H9 (cell line): Measurements from ENCODE around the gene GPC1. TPM values are rescaled to one million over a fixed set of nuclear protein-coding genes. Genes with fewer than 3 reads are reported as not detected.

Experiments
- DNase-seq: peaks from one replicate; pipeline ENCODE4 v3.0.0-alpha.2; 2017
- H2AFZ ChIP-seq: one replicate; pipeline ENCODE4 v1.6.1; 2013; ENCODE audit warnings: mild to moderate bottlenecking, low read length, control low read depth, moderate library complexity
- H2AK5ac ChIP-seq: 2 replicates; pipeline ENCODE4 v1.6.1; 2013; ENCODE audit warnings: low read length, control low read depth, mixed read lengths; ENCODE audit not compliant: insufficient read length
- H2BK120ac ChIP-seq: one replicate; pipeline ENCODE4 v1.6.1; 2013; ENCODE audit warnings: low read depth, mild to moderate bottlenecking, low read length, control low read depth, inconsistent platforms; ENCODE audit not compliant: poor library complexity, severe bottlenecking
- H2BK12ac ChIP-seq: 2 replicates; pipeline ENCODE4 v1.6.1; 2013; ENCODE audit warnings: low read length, control low read depth, mixed read lengths, low read depth; ENCODE audit not compliant: insufficient read length
- H2BK15ac ChIP-seq: 2 replicates; pipeline ENCODE4 v1.6.1; 2013; ENCODE audit warnings: low read depth, low read length, control low read depth
- H2BK20ac ChIP-seq: one replicate; pipeline ENCODE4 v1.6.1; 2013; ENCODE audit warnings: low read depth, mild to moderate bottlenecking, low read length, control low read depth, inconsistent platforms; ENCODE audit not compliant: poor library complexity, severe bottlenecking
- H2BK5ac ChIP-seq: 2 replicates; pipeline ENCODE4 v1.6.1; 2013; ENCODE audit warnings: low read length, control low read depth, mixed read lengths; ENCODE audit not compliant: insufficient read length
- H3K14ac ChIP-seq: 2 replicates; pipeline ENCODE4 v1.6.1; 2013; ENCODE audit warnings: low read length, control low read depth; ENCODE audit not compliant: insufficient read depth
- H3K18ac ChIP-seq: 2 replicates; pipeline ENCODE4 v1.6.1; 2013; ENCODE audit warnings: low read depth, mild to moderate bottlenecking, mixed read lengths, low read length, control low read depth; ENCODE audit not compliant: insufficient read length
- H3K23ac ChIP-seq: 2 replicates; pipeline ENCODE4 v1.6.1; 2013; ENCODE audit warnings: low read length, control low read depth, mixed read lengths, low read depth; ENCODE audit not compliant: insufficient read length
- H3K23me2 ChIP-seq: 2 replicates; pipeline ENCODE4 v1.6.1; 2013; ENCODE audit warnings: low read depth, mild to moderate bottlenecking, mixed read lengths, low read length, control low read depth; ENCODE audit not compliant: insufficient read length, poor library complexity, severe bottlenecking
- H3K27ac ChIP-seq: 2 replicates; pipeline ENCODE4 v1.5.1; 2013; ENCODE audit warnings: low read length, control low read depth, mixed read lengths, low read depth; ENCODE audit not compliant: insufficient read length
- H3K27me3 ChIP-seq: 2 replicates; pipeline ENCODE4 v1.6.1; 2013; ENCODE audit warnings: low read length, control low read depth, inconsistent platforms; ENCODE audit not compliant: insufficient read depth
- H3K4ac ChIP-seq: 2 replicates; pipeline ENCODE4 v1.6.1; 2013; ENCODE audit warnings: low read depth, mild to moderate bottlenecking, control low read depth, inconsistent platforms, low read length, moderate library complexity
- H3K4me1 ChIP-seq: 2 replicates; pipeline ENCODE4 v1.6.1; 2013; ENCODE audit warnings: low read length, control low read depth, inconsistent platforms; ENCODE audit not compliant: insufficient read depth
- H3K4me2 ChIP-seq: 2 replicates; pipeline ENCODE4 v1.6.1; 2013; ENCODE audit warnings: low read length, control low read depth, mixed read lengths; ENCODE audit not compliant: insufficient read length, insufficient read depth
- H3K56ac ChIP-seq: 2 replicates; pipeline ENCODE4 v1.6.1; 2013; ENCODE audit warnings: low read depth, mild to moderate bottlenecking, mixed read lengths, low read length, control low read depth; ENCODE audit not compliant: insufficient read length
- H3K79me1 ChIP-seq: 2 replicates; pipeline ENCODE4 v1.6.1; 2013; ENCODE audit warnings: low read depth, mild to moderate bottlenecking, moderate library complexity, low read length, control low read depth, inconsistent platforms; ENCODE audit not compliant: insufficient read depth, poor library complexity, severe bottlenecking
- H3K79me2 ChIP-seq: 2 replicates; pipeline ENCODE4 v1.6.1; 2013; ENCODE audit warnings: low read length, control low read depth, inconsistent platforms; ENCODE audit not compliant: insufficient read depth
- H3K9ac ChIP-seq: 2 replicates; pipeline ENCODE4 v1.6.1; 2013; ENCODE audit warnings: low read length, control low read depth, mixed read lengths; ENCODE audit not compliant: insufficient read length; ENCODE audit errors: extremely low read depth
- H3K9me3 ChIP-seq: one replicate; pipeline ENCODE4 v1.6.1; 2013; ENCODE audit warnings: low read depth, low read length, inconsistent platforms; ENCODE audit not compliant: control insufficient read depth
- H3T11ph ChIP-seq: one replicate; pipeline ENCODE4 v1.6.1; 2013; ENCODE audit warnings: mild to moderate bottlenecking, low read length, control low read depth, inconsistent platforms
- H4K20me1 ChIP-seq: one replicate; pipeline ENCODE4 v1.6.1; 2013; ENCODE audit not compliant: control insufficient read depth, insufficient read length, insufficient read depth
- H4K5ac ChIP-seq: 2 replicates; pipeline ENCODE4 v1.6.1; 2013; ENCODE audit warnings: low read depth, mild to moderate bottlenecking, mixed read lengths, low read length, control low read depth; ENCODE audit not compliant: insufficient read length
- H4K8ac ChIP-seq: replicated peaks from 2 replicates; pipeline ENCODE4 v1.6.1; 2013; ENCODE audit warnings: low read length, control low read depth, mixed read lengths, low read depth; ENCODE audit not compliant: insufficient read length
- H4K91ac ChIP-seq: 2 replicates; pipeline ENCODE4 v1.6.1; 2013; ENCODE audit warnings: low read depth, mild to moderate bottlenecking, moderate library complexity, mixed read lengths, low read length, control low read depth; ENCODE audit not compliant: insufficient read length
- H3K27ac Mint-ChIP-seq, 3 experiments: 2 replicates in 2 of 3; 3 replicates in 1 of 3; pipeline ENCODE4 v1.8.0; 2020 to 2021; ENCODE audit warnings: mixed read lengths in 3 of 3, mild to moderate bottlenecking in 1 of 3, moderate library complexity in 1 of 3
- H3K27me3 Mint-ChIP-seq: 2 replicates; pipeline ENCODE4 v1.8.0; 2021; ENCODE audit warnings: low read depth, mild to moderate bottlenecking, moderate library complexity, mixed read lengths
- H3K36me3 Mint-ChIP-seq, 3 experiments: 2 replicates in 2 of 3; 3 replicates in 1 of 3; pipeline ENCODE4 v1.8.0; 2020 to 2021; ENCODE audit warnings: low read depth in 3 of 3, mixed read lengths in 3 of 3; ENCODE audit not compliant: insufficient read depth in 1 of 3
- H3K4me1 Mint-ChIP-seq, 2 experiments: 2 replicates each; pipeline ENCODE4 v1.8.0; 2020; ENCODE audit warnings: mixed read lengths in 2 of 2
- H3K4me3 Mint-ChIP-seq, 2 experiments: 2 replicates in 1 of 2; 3 replicates in 1 of 2; pipeline ENCODE4 v1.8.0; 2020 to 2021; ENCODE audit warnings: mild to moderate bottlenecking in 2 of 2, mixed read lengths in 2 of 2, moderate library complexity in 1 of 2
- H3K9me3 Mint-ChIP-seq, 2 experiments: 2 replicates in 1 of 2; 3 replicates in 1 of 2; pipeline ENCODE4 v1.8.0; 2020; ENCODE audit warnings: mild to moderate bottlenecking in 2 of 2, mixed read lengths in 2 of 2, moderate library complexity in 1 of 2
- CTCF ChIP-seq: fragments of 200-600 bp; sonication (generic); conservative IDR thresholded peaks from 3 replicates; pipeline ENCODE4 v1.8.0; 2021; ENCODE audit warnings: antibody characterized with exemption, mild to moderate bottlenecking
- WGBS: extraction: QIAGEN DNeasy Blood & Tissue Kit; methylation state at CpG from one replicate; pipeline ENCODE4 v1.1.7; 2013; ENCODE audit warnings: missing lambda C conversion rate, low lambda C conversion rate, mixed read lengths; ENCODE audit not compliant: insufficient read length; ENCODE audit errors: extremely low coverage; 5-methylcytosine and 5-hydroxymethylcytosine counted together
- total RNA-seq: library from RNA; stranded (reverse); gene quantifications from 2 replicates; pipeline ENCODE4 v1.2.1, GENCODE V29; 2021

Gene GPC1
- total RNA-seq, 1 experiment from 2014 or later: 39.4 TPM

- DNase-seq: peak; percentile 26
- Mint-ChIP-seq H3K4me3 (peak overlapping the region; percentile 38 to 87; a peak in 2 of 5 replicates), H3K9me3 (peaks cover 0 to 4% of the 10 kb centered on the region in 2 experiments; a peak in 1 of 5 replicates)
Observed at GRCh38 chr2:240432820-240433801, 2.4 kb upstream of the GPC1 start.

More at GRCh38 chr2:240432820-240433801, 2.4 kb upstream of the GPC1 start:
- Histone ChIP-seq H2BK20ac (no peak overlapping the region), H3K79me2 (no peaks in the 10 kb centered on the region; the same call in 1 of the 2 replicates), H4K5ac (no peak overlapping the region), H2AK5ac (no peak overlapping the region), H4K20me1 (no peaks in the 10 kb centered on the region), H3K9me3 (no peaks in the 10 kb centered on the region), H3K4me1 (no peaks in the 10 kb centered on the region; the same call in 1 of the 2 replicates), H3K23ac (no peak overlapping the region), H3K9ac (no peak overlapping the region), H2AFZ (no peak overlapping the region), H3K23me2 (peaks cover 8% of the 10 kb centered on the region), H2BK15ac (no peak overlapping the region), H3K56ac (no peak overlapping the region), H3K4ac (no peak overlapping the region), H2BK120ac (no peak overlapping the region), H3K27ac (no peak overlapping the region), H3K4me2 (no peak overlapping the region), H3K27me3 (peaks cover 13% of the 10 kb centered on the region; the same call in 1 of the 2 replicates), H2BK5ac (no peak overlapping the region), H4K91ac (no peak overlapping the region), H3K18ac (no peak overlapping the region), H3K14ac (no peak overlapping the region), H3T11ph (no peak overlapping the region), H2BK12ac (no peak overlapping the region), H4K8ac (no peak overlapping the region), H3K79me1 (no peaks in the 10 kb centered on the region)
- no peak overlapping the region; a peak in 1 of 7 replicates for H3K27ac Mint-ChIP-seq
- peaks cover 50% of the 10 kb centered on the region for H3K27me3 Mint-ChIP-seq
- no CpG with 5 or more reads among the region's 34 CpGs for WGBS
- no peak for TF ChIP-seq CTCF
- peaks cover 9 to 18% of the 10 kb centered on the region in 2 experiments for H3K4me1 Mint-ChIP-seq
- H3K36me3 Mint-ChIP-seq: no peaks in the 10 kb centered on the region; a peak in 2 of 7 replicates
